GM18505 (cell line): ENCODE measurements around the gene CPT1B.
A peak's percentile ranks its signal among the peaks of the same experiment; 100 is the strongest.

ENCODE experiments used
- ATAC-seq: cut with Tn5 transposase; IDR thresholded peaks from one replicate; pipeline ENCODE4 v1.9.1; 2021; ENCODE audit not compliant: unreplicated experiment
- POLR2A ChIP-seq: IDR thresholded peaks from 4 replicates; pipeline ENCODE4 v1.6.1; 2011; ENCODE audit warnings: borderline replicate concordance; ENCODE audit not compliant: insufficient read depth, insufficient read length; ENCODE audit errors: extremely low read depth

CPT1B gene

GRCh38 chr22:50564289-50564688, 13.9 kb downstream of the CPT1B start:
- no peak for ATAC-seq
- no peak for TF ChIP-seq POLR2A

- no peak for ATAC-seq
- TF ChIP-seq POLR2A, result no peak
Measured at GRCh38 chr22:50563413-50564160, 14.6 kb downstream of the CPT1B start.

- peak; percentile 61 for TF ChIP-seq POLR2A
- peak; percentile 90 for ATAC-seq
Measured at GRCh38 chr22:50562523-50563412, 15.5 kb downstream of the CPT1B start, which contains the start of gene SYCE3. TSS of gene SYCE3 (minus strand) at chr22:50562919. CDS start at chr22:50556405, 6,514 bp downstream.

GRCh38 chr22:50561401-50562358, 16.5 kb downstream of the CPT1B start:
- no peak for TF ChIP-seq POLR2A
- no peak for ATAC-seq

GRCh38 chr22:50560034-50560433, 18.2 kb downstream of the CPT1B start:
- ATAC-seq, result no peak
- TF ChIP-seq POLR2A, result no peak

GRCh38 chr22:50556703-50557102, 21.5 kb downstream of the CPT1B start:
- no peak for TF ChIP-seq POLR2A
- no peak for ATAC-seq

GRCh38 chr22:50553310-50553709, 24.9 kb downstream of the CPT1B start:
- no peak for ATAC-seq
- no peak for TF ChIP-seq POLR2A

- ATAC-seq, result no peak
- no peak for TF ChIP-seq POLR2A
Measured at GRCh38 chr22:50551160-50551752, 27.0 kb downstream of the CPT1B start.

GRCh38 chr22:50550395-50550794, 27.8 kb downstream of the CPT1B start:
- no peak for ATAC-seq
- TF ChIP-seq POLR2A, result no peak

GRCh38 chr22:50548921-50549790, 29.1 kb downstream of the CPT1B start:
- ATAC-seq, result no peak
- TF ChIP-seq POLR2A, result no peak

- peak; percentile 55 for TF ChIP-seq POLR2A
- ATAC-seq, result no peak
Measured at GRCh38 chr22:50548040-50548920, 29.9 kb downstream of the CPT1B start.
